HL-60 (cell line): ENCODE measurements around the gene SLC16A10.

ENCODE experiments used
- DNase-seq, 2 experiments: peaks; one replicate each; pipeline ENCODE4 v3.0.0-alpha.2; 2010 to 2020; ENCODE audit warnings: low read depth in 1 of 2, low spot score in 1 of 2
- H3K27ac ChIP-seq: fragments of 250-450 bp; sonication (Bioruptor Pico); replicated peaks from 2 replicates; pipeline ENCODE4 v1.5.1; 2020; ENCODE audit warnings: mild to moderate bottlenecking, moderate library complexity
- H3K27me3 ChIP-seq: fragments of 250-450 bp; sonication (Bioruptor Pico); 2 replicates; pipeline ENCODE4 v1.5.1; 2021; ENCODE audit warnings: mild to moderate bottlenecking, moderate library complexity; ENCODE audit not compliant: insufficient read depth, poor library complexity, severe bottlenecking
- H3K4me3 ChIP-seq: replicated peaks from 2 replicates; pipeline ENCODE4 v1.5.1; 2011; ENCODE audit warnings: mild to moderate bottlenecking, control low read depth, low read length; ENCODE audit not compliant: insufficient read depth
- GABPA ChIP-seq: IDR thresholded peaks from 2 replicates; pipeline ENCODE4 v1.6.1; 2012; ENCODE audit warnings: low read depth
- POLR2AphosphoS5 ChIP-seq: IDR thresholded peaks from 2 replicates; pipeline ENCODE4 v1.6.1; 2012; ENCODE audit warnings: low read depth
- SPI1 ChIP-seq: IDR thresholded peaks from 2 replicates; pipeline ENCODE4 v1.6.1; 2012; ENCODE audit warnings: low read depth, mild to moderate bottlenecking, borderline replicate concordance
- TF ChIP-seq, protein P1 (sequence below): IDR thresholded peaks from 2 replicates; pipeline ENCODE4 v1.6.1; 2012; ENCODE audit warnings: low read depth; ENCODE audit not compliant: insufficient replicate concordance
- TF ChIP-seq, protein P2 (sequence below): IDR thresholded peaks from one replicate; pipeline ENCODE4 v1.5.1; 2011; ENCODE audit warnings: low read length, control low read depth, inconsistent platforms; ENCODE audit not compliant: insufficient read depth

SLC16A10 gene

DNA sequence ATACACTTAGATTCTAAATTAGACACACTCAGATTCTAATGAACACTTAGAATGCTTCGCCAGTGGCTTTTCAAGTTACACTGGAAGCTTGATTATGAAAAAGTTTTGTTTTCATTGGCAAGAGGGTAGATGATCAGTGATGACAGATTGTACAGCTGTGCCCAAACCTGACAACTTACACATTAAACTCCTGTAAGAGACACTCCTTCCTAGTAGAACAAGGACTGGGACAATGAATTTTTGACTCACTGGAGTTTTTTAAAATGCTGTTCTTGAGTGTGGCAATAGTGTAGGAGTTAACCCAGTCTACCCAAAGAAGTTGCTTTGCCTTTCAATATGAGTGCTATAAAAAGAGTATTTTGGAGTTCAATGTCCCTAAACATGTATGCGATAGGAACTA, 140.8 kb downstream of the SLC16A10 start:
- no peak for DNase-seq
- Histone ChIP-seq H3K27ac (no peak overlapping the region), H3K4me3 (no peak overlapping the region), H3K27me3 (no peaks in the 10 kb centered on the region)
- TF ChIP-seq, protein P1, sequence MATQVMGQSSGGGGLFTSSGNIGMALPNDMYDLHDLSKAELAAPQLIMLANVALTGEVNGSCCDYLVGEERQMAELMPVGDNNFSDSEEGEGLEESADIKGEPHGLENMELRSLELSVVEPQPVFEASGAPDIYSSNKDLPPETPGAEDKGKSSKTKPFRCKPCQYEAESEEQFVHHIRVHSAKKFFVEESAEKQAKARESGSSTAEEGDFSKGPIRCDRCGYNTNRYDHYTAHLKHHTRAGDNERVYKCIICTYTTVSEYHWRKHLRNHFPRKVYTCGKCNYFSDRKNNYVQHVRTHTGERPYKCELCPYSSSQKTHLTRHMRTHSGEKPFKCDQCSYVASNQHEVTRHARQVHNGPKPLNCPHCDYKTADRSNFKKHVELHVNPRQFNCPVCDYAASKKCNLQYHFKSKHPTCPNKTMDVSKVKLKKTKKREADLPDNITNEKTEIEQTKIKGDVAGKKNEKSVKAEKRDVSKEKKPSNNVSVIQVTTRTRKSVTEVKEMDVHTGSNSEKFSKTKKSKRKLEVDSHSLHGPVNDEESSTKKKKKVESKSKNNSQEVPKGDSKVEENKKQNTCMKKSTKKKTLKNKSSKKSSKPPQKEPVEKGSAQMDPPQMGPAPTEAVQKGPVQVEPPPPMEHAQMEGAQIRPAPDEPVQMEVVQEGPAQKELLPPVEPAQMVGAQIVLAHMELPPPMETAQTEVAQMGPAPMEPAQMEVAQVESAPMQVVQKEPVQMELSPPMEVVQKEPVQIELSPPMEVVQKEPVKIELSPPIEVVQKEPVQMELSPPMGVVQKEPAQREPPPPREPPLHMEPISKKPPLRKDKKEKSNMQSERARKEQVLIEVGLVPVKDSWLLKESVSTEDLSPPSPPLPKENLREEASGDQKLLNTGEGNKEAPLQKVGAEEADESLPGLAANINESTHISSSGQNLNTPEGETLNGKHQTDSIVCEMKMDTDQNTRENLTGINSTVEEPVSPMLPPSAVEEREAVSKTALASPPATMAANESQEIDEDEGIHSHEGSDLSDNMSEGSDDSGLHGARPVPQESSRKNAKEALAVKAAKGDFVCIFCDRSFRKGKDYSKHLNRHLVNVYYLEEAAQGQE = no peak
- TF ChIP-seq, protein P2, sequence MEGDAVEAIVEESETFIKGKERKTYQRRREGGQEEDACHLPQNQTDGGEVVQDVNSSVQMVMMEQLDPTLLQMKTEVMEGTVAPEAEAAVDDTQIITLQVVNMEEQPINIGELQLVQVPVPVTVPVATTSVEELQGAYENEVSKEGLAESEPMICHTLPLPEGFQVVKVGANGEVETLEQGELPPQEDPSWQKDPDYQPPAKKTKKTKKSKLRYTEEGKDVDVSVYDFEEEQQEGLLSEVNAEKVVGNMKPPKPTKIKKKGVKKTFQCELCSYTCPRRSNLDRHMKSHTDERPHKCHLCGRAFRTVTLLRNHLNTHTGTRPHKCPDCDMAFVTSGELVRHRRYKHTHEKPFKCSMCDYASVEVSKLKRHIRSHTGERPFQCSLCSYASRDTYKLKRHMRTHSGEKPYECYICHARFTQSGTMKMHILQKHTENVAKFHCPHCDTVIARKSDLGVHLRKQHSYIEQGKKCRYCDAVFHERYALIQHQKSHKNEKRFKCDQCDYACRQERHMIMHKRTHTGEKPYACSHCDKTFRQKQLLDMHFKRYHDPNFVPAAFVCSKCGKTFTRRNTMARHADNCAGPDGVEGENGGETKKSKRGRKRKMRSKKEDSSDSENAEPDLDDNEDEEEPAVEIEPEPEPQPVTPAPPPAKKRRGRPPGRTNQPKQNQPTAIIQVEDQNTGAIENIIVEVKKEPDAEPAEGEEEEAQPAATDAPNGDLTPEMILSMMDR = no peak
- no peak for TF ChIP-seq POLR2AphosphoS5
- no peak for TF ChIP-seq SPI1
- TF ChIP-seq GABPA = no peak

DNA sequence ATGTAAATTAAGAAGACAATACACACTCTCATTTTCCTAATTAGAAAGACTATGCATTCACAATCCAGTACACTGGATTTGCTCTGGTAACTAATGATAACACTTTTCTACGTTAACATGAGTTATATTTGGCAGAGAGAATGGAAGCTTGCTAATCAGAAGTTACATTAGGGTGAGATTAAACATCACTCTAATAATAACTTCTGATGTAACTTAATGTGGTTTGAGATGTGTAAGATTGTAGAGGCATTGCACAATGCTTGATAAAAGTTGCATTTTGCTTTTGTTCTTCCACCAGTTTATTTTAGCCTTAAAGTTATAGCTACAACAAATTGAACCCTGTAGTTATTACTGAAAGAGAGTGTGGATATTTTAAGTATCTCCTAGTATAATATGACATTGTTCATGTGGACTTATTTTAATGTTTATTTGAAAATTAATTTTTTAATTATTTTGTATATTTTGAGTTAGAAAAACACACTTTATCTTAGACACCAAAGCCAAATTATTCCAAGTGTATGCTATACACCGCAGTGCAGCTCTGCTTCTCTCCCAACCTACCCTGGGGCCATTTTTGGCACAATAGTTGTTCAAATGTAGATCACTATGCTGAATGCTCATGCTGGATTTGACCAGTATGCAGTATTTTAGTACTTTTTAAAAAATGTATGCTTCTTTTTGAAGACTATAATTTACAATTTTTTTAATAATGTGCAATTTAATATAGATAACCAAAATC, 143.2 kb downstream of the SLC16A10 start:
- Histone ChIP-seq H3K4me3 (no peak overlapping the region), H3K27me3 (no peaks in the 10 kb centered on the region), H3K27ac (no peak overlapping the region)
- TF ChIP-seq, protein P2 = no peak
- TF ChIP-seq, protein P1 = no peak
- TF ChIP-seq SPI1 = no peak
- no peak for TF ChIP-seq GABPA
- TF ChIP-seq POLR2AphosphoS5 = no peak
- DNase-seq = peak in 1 of 2 experiments; percentile 51

DNA sequence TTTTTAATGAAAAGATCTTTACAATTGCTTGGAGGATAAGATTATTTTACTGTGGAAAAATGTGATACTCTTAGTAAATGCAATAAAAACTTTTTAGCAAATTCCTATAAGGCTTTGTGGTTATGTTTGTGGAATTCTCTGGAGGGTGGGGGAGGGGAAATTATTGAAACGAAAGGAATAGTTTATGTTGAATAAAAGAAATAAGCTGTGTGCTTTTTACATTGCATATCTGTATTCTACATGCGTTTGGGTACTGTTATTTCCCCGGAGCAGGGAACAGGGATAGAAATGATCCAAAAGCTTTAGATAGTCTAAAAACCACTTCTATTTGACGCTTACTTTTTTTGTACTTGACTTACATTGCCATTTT, 143.8 kb downstream of the SLC16A10 start:
- DNase-seq = no peak
- H3K27me3 ChIP-seq = no peaks in the 10 kb centered on the region
- no peak overlapping the region for H3K27ac ChIP-seq
- H3K4me3 ChIP-seq = no peak overlapping the region
- no peak for TF ChIP-seq POLR2AphosphoS5
- TF ChIP-seq, protein P1 = no peak
- TF ChIP-seq GABPA = no peak
- no peak for TF ChIP-seq SPI1
- TF ChIP-seq, protein P2 = no peak
